GM18499 (cell line): ENCODE results near the gene PRR12.
A peak's percentile ranks its signal among the peaks of the same experiment; 100 is the strongest.

Source experiments
- ATAC-seq: cut with Tn5 transposase; IDR thresholded peaks from one replicate; pipeline ENCODE4 v1.9.1; 2021; ENCODE audit warnings: moderate number of reproducible peaks; ENCODE audit not compliant: insufficient read depth, unreplicated experiment

The PRR12 gene

GRCh38 chr19:49658566-49659442, 67.8 kb downstream of the PRR12 start:
- ATAC-seq = no peak

GRCh38 chr19:49660338-49660961, 69.5 kb downstream of the PRR12 start:
- ATAC-seq = no peak

GRCh38 chr19:49662011-49662410, 71.0 kb downstream of the PRR12 start:
- no peak for ATAC-seq

- ATAC-seq = no peak
These were observed 72.2 kb downstream of the PRR12 start for GRCh38 chr19:49663224-49663623.

- no peak for ATAC-seq
These were observed 73.4 kb downstream of the PRR12 start for GRCh38 chr19:49664171-49665035.

- no peak for ATAC-seq
These were observed 74.0 kb downstream of the PRR12 start for GRCh38 chr19:49665036-49665350.

- peak; percentile 76 for ATAC-seq
These were observed 74.6 kb downstream of the PRR12 start, which contains the start of the genes BCL2L12 and IRF3 for GRCh38 chr19:49665351-49666119. Gene BCL2L12, plus strand, starts transcription at chr19:49665933. Its CDS starts 760 bp downstream, at chr19:49666693. Gene IRF3, minus strand, starts transcription at chr19:49665857. Its CDS starts 1,019 bp downstream, at chr19:49664838.

GRCh38 chr19:49666120-49666444, 75.1 kb downstream of the PRR12 start:
- no peak for ATAC-seq

- ATAC-seq = no peak
These were observed 76.5 kb downstream of the PRR12 start for GRCh38 chr19:49667473-49667872.

- ATAC-seq = no peak
These were observed 78.5 kb downstream of the PRR12 start for GRCh38 chr19:49669516-49669915.

GRCh38 chr19:49672131-49672919, 81.3 kb downstream of the PRR12 start:
- ATAC-seq = no peak
